Upper lobe of left lung (tissue), 4 donors: Measurements from ENCODE around the gene FURIN.

ENCODE experiments used
- CTCF ChIP-seq, 6 experiments: fragments of 450-650 bp in 4 of 6; fragments of 200-600 bp in 2 of 6; sonication (generic) in 2 of 6; IDR thresholded peaks; one replicate each; pipeline ENCODE4 v1.5.1; 2016 to 2019; ENCODE audit warnings: antibody characterized with exemption in 6 of 6
- POLR2A ChIP-seq, 4 donors: fragments of 450-650 bp; IDR thresholded peaks; one replicate each; pipeline ENCODE4 v1.5.1; 2016 to 2017; ENCODE audit warnings: antibody characterized with exemption in 4 of 4, mild to moderate bottlenecking in 2 of 4
- POLR2AphosphoS5 ChIP-seq, 2 donors: sonication (generic); formaldehyde crosslinking; IDR thresholded peaks; one replicate each; pipeline ENCODE4 v1.5.1; 2017; ENCODE audit warnings: antibody characterized with exemption in 2 of 2

DNA sequence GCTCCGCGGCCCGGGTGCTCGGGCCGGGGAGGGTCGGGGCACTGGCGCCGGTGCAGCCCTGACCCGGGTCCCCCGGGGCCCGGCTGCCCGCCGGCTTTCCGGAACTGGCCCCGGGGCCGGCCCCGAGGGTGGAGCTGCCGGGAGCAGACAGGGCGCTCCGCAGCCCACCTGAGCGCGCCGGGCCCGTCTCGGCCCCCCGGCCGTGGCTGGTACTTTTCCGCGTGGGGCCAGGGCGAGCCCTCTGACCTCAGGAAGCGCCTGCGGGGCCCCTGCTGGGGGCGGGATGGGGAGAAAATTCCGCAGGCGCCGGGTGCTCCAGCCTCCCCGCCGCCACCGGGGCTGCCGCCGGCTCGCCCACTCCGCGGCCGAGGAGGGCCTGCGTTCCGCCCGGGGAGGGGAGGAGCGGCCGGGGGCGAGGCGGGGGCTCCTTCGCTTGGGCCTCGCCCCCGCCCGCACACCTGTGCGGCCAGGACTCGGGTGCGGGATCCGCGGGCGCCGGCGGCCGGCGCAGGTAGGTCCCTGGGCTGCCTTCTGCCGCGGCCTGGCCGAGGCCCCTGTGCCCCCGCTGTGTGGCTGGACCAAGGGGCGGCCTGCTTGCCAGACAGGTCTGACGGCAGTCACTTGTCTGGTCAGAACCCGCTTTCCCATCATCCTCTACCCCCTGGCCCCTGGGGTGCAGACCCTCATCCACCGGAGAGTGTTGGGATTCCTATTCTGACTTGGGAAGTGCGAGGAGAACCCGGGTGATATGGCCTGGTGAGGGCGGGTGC lies 3.5 kb downstream of the FURIN start:
- no peak for TF ChIP-seq CTCF (IDR thresholded peaks at IDR 0.05)
- TF ChIP-seq POLR2A (IDR thresholded peaks at IDR 0.05): peak in 1 of 4 donors; percentile 5
- no peak for TF ChIP-seq POLR2AphosphoS5 (IDR thresholded peaks at IDR 0.05)
